BE2C (cell line): ENCODE data around the gene OR1A2. TPM values are rescaled to one million over a fixed set of nuclear protein-coding genes. Genes with fewer than 3 reads are reported as not detected.

Experiments
- DNase-seq: peaks from one replicate; pipeline ENCODE4 v3.0.0-alpha.2; 2020
- H3K27me3 ChIP-seq: fragments of 250-450 bp; sonication (Bioruptor Pico); 2 replicates; pipeline ENCODE4 v1.5.1; 2020; ENCODE audit warnings: mild to moderate bottlenecking
- H3K36me3 ChIP-seq: fragments of 250-450 bp; sonication (Bioruptor Pico); 2 replicates; pipeline ENCODE4 v1.5.1; 2020; ENCODE audit warnings: mild to moderate bottlenecking
- H3K4me1 ChIP-seq: fragments of 250-450 bp; sonication (Bioruptor Pico); 2 replicates; pipeline ENCODE4 v1.5.1; 2020
- H3K4me3 ChIP-seq: 2 replicates; pipeline ENCODE4 v1.5.1; 2011; ENCODE audit warnings: low read depth, low read length
- H3K9me3 ChIP-seq: fragments of 250-450 bp; sonication (Bioruptor Pico); 2 replicates; pipeline ENCODE4 v1.5.1; 2020
- CTCF ChIP-seq: IDR thresholded peaks from 2 replicates; pipeline ENCODE4 v1.5.1; 2012; ENCODE audit warnings: mild to moderate bottlenecking, low read depth, low read length
- polyA plus RNA-seq: library from polyadenylated mRNA; unstranded; fragments of >200 nt; gene quantifications from one replicate; pipeline ENCODE4 v1.2.1, GENCODE V29; 2012; ENCODE audit warnings: low read depth, missing spikeins; ENCODE audit not compliant: insufficient read length, insufficient read depth

OR1A2 gene
- polyA plus RNA-seq = not detected

GRCh38 chr17:3197219-3197618 lies at the start of gene OR1A2:
Gene OR1A2 (plus strand): TSS chr17:3197519. CDS start chr17:3197519, 0 bp downstream.
- Histone ChIP-seq H3K9me3 (no peaks in the 10 kb centered on the region), H3K4me3 (no peak within 1 kb of the TSS), H3K36me3 (no peaks in the 10 kb centered on the region), H3K27me3 (no peaks in the 10 kb centered on the region), H3K4me1 (no peaks in the 10 kb centered on the region)
- no peak for TF ChIP-seq CTCF
- DNase-seq = no peak

GRCh38 chr17:3157218-3157617 lies 40.1 kb upstream of the OR1A2 start:
- Histone ChIP-seq H3K36me3 (no peaks in the 10 kb centered on the region), H3K4me3 (no peak overlapping the region), H3K4me1 (no peaks in the 10 kb centered on the region), H3K27me3 (0 out of 2 replicates have a peak, but pooled peaks cover 6% of the 10 kb centered on the region), H3K9me3 (no peaks in the 10 kb centered on the region)
- no peak for TF ChIP-seq CTCF
- DNase-seq = no peak

- DNase-seq = no peak
- Histone ChIP-seq H3K36me3 (no peaks in the 10 kb centered on the region), H3K4me3 (no peak overlapping the region), H3K27me3 (no peaks in the 10 kb centered on the region; the same call in 1 of the 2 replicates), H3K9me3 (no peaks in the 10 kb centered on the region), H3K4me1 (no peaks in the 10 kb centered on the region)
- TF ChIP-seq CTCF = no peak
Measured at GRCh38 chr17:3167574-3167973, 29.7 kb upstream of the OR1A2 start.

GRCh38 chr17:3189961-3190360 lies 7.4 kb upstream of the OR1A2 start:
- Histone ChIP-seq H3K9me3 (no peaks in the 10 kb centered on the region), H3K36me3 (no peaks in the 10 kb centered on the region), H3K4me1 (no peaks in the 10 kb centered on the region), H3K4me3 (no peak overlapping the region), H3K27me3 (no peaks in the 10 kb centered on the region)
- no peak for DNase-seq
- TF ChIP-seq CTCF = no peak

- TF ChIP-seq CTCF = no peak
- DNase-seq = no peak
- Histone ChIP-seq H3K9me3 (no peaks in the 10 kb centered on the region), H3K4me1 (no peaks in the 10 kb centered on the region), H3K4me3 (no peak within 1 kb of the TSS), H3K36me3 (no peaks in the 10 kb centered on the region), H3K27me3 (no peaks in the 10 kb centered on the region)
Measured at GRCh38 chr17:3207367-3207766, 10.0 kb downstream of the OR1A2 start, which contains the start of gene OR1A1. Gene OR1A1 (plus strand): TSS chr17:3207667. CDS start chr17:3215621, 7,954 bp downstream.

GRCh38 chr17:3208484-3208883 lies 11.2 kb downstream of the OR1A2 start:
- TF ChIP-seq CTCF = no peak
- Histone ChIP-seq H3K4me1 (no peaks in the 10 kb centered on the region), H3K27me3 (no peaks in the 10 kb centered on the region), H3K36me3 (no peaks in the 10 kb centered on the region), H3K9me3 (no peaks in the 10 kb centered on the region), H3K4me3 (no peak overlapping the region)
- no peak for DNase-seq
